ENCODE measurements around the gene SLC9A5.

The SLC9A5 gene, protein sequence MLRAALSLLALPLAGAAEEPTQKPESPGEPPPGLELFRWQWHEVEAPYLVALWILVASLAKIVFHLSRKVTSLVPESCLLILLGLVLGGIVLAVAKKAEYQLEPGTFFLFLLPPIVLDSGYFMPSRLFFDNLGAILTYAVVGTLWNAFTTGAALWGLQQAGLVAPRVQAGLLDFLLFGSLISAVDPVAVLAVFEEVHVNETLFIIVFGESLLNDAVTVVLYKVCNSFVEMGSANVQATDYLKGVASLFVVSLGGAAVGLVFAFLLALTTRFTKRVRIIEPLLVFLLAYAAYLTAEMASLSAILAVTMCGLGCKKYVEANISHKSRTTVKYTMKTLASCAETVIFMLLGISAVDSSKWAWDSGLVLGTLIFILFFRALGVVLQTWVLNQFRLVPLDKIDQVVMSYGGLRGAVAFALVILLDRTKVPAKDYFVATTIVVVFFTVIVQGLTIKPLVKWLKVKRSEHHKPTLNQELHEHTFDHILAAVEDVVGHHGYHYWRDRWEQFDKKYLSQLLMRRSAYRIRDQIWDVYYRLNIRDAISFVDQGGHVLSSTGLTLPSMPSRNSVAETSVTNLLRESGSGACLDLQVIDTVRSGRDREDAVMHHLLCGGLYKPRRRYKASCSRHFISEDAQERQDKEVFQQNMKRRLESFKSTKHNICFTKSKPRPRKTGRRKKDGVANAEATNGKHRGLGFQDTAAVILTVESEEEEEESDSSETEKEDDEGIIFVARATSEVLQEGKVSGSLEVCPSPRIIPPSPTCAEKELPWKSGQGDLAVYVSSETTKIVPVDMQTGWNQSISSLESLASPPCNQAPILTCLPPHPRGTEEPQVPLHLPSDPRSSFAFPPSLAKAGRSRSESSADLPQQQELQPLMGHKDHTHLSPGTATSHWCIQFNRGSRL

DNA sequence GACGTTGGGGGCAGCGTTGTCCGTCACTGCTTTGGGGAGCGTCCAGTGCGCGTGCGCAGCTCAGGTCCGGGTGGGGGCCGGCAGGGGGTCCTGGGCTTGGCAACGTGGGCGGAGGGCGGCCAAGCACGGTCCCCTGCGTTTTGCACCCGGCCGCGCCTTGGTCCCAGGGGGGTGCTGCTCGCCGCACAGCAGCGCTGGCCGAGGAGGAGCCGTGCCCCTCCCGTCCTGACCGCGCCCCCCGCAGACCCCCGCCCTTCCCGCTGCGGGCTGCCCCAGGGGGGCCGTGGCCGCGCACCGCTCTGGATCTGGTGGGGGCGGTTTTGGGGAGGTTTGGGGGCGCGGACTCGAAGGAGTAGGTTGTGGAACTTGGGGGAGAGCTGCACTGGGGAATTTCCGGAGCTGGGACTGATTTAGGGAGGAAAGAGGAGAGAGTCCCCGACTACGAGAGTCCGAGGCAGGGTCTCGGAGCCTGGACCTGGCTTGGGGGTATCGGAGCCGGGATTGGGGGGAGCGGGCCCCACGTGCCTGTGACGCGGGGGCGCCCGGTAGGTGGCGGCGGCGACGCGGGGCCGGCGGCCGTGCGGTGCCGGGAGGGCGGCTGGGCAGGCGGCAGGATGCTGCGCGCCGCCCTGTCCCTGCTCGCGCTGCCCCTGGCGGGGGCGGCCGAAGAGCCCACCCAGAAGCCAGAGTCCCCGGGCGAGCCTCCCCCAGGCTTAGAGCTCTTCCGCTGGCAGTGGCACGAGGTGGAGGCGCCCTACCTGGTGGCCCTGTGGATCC lies at the start of gene SLC9A5:
TSS of gene SLC9A5 (plus strand) at position 579 of the 777 bp plus-strand sequence. CDS start at position 615, 36 bp downstream.
- no peak for DNase-seq

- DNase-seq = no peak
Observed at GRCh38 chr16:67199011-67199807, 49.6 kb upstream of the SLC9A5 start, which contains the start of gene ELMO3. Gene ELMO3 (plus strand): TSS chr16:67199131. CDS start chr16:67199327, 196 bp downstream.

DNA sequence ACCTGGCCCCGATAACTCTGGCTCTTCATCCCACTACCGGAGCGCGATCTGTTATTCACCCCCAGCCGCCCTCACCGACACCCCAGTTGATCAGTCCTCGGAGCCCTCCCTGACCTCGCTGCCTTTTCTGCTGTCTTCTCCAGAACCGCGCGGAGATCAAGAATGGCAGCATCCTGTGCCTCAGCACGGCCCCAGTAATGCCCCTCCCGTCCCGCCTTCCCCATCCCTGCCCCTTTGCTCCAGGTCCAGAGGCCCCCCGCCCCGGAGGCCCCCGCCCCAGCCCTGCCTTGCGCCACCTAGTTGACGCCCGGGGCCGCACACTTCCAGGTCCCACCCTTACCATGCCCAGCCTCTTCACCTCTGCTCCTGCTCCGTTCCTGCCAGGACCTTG lies 49.0 kb upstream of the SLC9A5 start:
- DNase-seq = no peak

GRCh38 chr16:67200491-67200890 lies 48.3 kb upstream of the SLC9A5 start:
- no peak for DNase-seq

GRCh38 chr16:67201411-67202345 lies 47.1 kb upstream of the SLC9A5 start:
- no peak for DNase-seq

- no peak for DNase-seq
Observed at GRCh38 chr16:67202426-67202825, 46.4 kb upstream of the SLC9A5 start.

- DNase-seq = no peak
Observed at GRCh38 chr16:67202956-67203493, 45.8 kb upstream of the SLC9A5 start.

- DNase-seq = no peak
Observed at GRCh38 chr16:67204076-67204475, 44.7 kb upstream of the SLC9A5 start.

DNA sequence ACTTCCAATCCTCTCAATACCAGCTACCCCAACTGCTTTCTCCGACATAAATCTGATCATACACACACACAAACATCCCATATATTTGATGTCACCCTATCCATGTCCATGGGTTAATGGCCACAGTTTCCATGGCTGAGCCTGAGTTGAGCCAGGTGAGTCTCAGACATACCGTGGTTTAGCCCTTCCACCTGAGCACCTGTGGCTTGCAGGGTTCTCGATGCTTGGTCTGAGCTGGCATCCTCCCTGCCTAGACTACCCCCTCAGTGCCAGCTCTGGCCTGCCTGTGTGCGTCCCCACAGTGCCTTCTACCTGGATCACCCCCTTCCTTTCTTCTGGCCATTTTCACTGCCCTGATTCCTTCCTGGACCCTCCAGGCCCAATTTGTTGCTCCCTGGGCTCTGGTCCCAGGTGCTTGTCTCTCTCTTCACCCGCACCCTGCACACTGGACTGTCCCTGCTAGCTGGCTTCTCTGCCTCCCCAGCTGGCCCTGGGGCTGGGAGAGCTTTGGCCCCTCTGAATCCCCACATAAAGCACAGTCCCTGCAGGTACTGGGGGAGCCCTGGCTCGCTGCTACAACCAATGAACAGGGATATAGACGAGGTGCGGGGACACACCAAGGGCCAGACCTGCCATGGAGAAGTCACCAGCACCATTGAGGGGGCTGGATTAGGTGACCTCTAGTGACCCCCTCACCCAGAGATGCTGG lies 42.5 kb upstream of the SLC9A5 start:
- DNase-seq = no peak

DNA sequence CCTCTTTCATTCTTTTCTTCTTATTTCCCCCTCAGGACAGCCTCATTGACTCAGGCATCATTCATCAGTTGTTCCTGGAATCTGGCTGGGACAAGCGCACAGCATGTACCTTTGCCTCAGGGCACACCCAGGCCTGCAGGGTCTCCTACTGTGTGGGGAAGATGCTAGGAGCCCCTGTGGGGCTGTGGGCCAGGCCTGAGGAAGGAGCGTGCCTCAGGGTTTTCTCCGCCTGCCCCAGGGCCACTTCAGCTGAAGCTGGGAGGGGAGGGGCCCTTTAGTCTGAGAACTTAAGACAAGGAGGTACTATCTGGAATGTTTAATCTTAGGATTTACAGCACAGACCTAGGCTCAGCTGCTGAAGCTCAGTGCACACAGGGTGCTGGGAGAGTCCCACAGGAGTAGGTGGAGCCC lies 41.9 kb upstream of the SLC9A5 start:
- no peak for DNase-seq

DNA sequence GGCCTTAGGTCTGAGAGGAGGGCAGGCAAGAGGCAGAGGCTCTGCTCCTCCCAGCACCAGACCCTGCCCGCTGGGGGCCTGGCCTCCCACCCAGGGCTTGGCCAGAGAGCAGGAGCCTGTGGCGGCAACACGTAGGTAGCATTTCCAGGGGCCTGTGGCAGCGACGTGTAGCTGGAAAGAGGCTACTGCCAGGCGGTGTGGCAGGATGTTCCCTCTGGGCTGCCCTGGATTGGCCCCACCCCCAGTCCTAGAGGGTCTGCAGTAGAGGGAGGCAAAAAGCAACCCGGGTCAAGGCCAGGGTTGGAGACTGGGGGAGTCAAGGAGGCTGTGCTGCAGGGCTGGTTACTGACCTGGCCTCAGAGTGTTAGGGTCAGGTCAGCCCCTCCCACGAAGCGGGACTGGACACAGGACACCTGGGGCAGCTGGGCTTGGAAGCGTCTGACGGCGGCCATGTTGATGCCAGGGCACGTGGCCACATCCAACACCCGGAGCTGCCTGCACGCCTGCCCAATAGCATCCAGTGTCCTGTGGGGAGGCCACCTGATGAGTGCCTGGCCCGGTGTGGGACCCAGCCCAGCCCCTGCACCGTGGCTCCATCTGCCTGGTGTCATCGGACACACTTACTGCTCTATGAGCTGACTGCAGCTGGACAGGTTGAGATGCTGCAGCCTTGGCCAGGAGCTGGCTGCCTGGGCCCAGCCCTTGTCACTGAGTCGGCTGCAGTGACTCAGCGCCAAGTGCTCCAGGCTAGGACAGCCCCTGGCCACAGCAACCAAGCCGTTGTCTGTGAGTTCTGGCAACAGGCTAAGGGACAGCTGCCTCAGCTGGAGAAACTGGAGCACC lies 41.3 kb upstream of the SLC9A5 start:
- no peak for DNase-seq

DNA sequence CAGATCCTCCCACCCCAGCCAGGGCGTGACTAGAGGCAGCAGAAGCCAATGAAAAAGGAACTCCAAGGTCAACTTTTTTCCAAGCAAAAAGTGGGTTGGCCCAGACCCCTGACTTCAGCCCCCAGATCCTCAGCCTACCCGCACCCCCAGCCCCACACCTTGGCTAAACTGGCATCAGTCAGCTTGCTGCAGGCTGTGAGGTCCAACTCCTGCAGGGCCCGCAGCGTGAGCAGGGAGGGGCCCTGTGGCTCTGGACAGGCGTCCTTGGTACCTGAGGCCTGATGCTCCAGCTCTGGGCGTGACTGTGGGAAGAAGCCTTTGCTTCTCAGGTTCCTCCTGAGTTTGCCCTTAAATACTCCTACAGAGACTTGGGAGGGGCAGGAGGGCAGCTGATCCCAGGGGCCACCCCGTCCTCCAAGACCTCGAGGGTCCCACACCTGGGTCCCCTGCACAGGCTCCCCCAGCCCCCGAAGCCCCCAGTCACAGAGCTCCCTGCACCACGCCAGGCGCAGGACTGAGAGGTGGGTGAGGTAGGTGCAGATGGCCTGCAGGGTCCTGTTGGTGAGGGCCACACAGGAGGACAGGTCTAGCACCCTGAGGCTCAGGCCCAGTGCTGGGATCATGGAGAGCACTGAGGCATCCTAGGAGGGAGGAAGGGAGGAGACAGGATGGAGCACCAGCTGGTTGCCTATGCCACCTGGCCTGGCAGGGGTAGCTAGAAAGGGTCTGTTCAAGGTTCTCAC lies 40.5 kb upstream of the SLC9A5 start:
- no peak for DNase-seq

DNA sequence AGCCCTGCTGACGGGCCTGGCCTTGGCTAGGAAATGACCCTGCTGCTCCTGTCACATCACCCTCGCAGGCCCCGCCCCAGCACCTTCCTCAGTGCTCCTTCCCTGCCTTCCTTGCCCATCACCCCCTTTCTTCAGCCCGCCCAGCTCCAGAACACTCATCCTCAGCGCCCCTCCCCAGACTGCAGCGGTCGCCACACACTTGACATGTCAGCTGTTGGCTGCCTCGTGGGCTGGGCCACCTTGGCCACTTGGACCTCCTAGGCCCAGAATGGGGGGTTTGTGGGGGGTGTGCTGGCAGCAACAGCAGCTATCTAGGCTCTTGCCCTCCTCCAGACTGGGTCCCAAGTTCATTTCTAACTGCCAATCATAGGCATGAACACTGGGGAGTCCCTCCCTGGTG lies 39.2 kb upstream of the SLC9A5 start:
- no peak for DNase-seq

DNA sequence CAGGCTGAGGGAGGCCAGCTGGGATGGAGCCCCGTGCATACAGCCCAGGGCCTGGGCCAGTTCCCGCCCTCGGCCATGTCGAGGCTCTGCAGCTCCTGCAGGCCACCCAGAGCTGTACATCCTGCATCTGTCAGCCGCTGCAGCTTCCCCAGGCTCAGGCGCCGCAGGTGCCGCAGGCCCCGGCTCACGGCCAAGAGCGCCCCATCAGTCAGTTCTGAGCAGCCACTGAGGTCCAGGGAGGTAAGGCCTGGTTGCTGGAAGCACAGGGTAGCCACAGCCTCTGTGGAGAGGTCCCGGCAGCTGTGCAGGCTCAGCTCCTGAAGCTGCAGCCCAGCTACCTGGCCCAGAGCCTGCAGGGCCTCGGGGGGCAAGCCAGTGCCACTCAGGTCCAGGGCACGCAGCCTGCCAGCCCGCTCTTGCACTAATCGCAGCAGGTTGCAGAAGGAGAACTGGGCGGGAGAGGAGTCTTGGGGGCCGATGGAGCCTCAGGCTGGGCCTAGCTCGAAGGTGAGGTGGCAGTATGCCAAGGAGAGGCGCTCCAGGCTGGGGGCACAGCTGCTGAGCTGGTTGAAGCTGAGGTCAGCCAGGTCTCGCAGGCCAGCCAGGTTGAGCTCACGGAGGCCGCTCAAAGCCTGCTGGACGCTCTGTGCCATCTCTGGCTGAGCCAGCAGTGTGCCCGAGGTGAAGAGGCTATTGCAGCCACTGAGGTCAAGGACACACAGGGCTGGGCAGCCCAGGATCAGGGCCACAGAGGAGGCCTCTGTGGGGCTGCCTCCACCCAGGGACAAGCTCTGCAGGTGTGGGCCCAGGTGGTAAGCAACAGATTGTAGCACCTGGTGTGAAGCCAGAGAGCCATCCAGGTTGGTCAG lies 38.5 kb upstream of the SLC9A5 start:
- no peak for DNase-seq

- DNase-seq = no peak
Observed at GRCh38 chr16:67211674-67212073, 37.1 kb upstream of the SLC9A5 start.

DNA sequence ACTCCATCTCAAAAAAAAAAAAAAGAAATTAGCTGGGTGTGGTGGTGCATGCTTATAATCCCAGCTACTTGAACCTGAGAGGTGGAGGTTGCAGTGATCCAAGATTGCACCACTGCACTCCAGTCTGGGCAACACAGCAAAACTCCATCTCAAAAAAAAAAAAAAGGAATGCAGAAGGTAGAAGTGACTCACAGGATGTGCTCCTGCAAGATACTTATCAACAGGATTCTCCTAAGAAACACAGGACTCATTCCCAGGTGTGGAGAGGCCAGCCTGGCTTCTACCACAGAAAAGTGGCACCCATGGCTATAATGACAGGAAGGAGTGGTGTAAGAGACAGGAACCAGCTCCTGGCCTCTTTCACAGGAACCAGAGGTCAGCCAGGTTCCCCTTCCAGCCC lies 36.0 kb upstream of the SLC9A5 start:
- DNase-seq = no peak

All from SHP77 treated with DMSO at 0.1 percent for 48 hours (cell line).